Measurements from ENCODE around the gene ACAT1.

DNA sequence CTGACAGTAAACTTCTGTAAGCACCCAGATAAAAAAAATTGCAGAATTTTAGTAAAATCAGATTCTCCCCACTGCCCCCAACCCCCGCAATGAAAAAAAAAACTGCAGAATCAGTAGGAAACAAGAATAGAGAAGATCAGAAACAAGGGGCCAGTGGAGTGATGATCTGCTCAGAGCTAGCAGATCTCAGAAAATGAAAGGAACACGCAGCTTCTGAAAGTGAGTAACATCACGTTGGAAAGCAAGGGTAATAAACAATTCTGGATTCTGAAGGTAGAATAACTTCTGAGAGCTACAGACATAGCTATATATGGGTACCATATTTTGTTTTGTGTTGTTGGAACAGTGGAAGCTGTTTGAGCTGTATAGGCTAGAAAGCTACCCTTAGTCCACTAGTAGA is 23.2 kb downstream of the ACAT1 start:
- no peak for TF ChIP-seq POLR2A (IDR thresholded peaks at IDR 0.05)
- TF ChIP-seq, protein P1, sequence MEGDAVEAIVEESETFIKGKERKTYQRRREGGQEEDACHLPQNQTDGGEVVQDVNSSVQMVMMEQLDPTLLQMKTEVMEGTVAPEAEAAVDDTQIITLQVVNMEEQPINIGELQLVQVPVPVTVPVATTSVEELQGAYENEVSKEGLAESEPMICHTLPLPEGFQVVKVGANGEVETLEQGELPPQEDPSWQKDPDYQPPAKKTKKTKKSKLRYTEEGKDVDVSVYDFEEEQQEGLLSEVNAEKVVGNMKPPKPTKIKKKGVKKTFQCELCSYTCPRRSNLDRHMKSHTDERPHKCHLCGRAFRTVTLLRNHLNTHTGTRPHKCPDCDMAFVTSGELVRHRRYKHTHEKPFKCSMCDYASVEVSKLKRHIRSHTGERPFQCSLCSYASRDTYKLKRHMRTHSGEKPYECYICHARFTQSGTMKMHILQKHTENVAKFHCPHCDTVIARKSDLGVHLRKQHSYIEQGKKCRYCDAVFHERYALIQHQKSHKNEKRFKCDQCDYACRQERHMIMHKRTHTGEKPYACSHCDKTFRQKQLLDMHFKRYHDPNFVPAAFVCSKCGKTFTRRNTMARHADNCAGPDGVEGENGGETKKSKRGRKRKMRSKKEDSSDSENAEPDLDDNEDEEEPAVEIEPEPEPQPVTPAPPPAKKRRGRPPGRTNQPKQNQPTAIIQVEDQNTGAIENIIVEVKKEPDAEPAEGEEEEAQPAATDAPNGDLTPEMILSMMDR (IDR thresholded peaks at IDR 0.05): no peak

All from heart left ventricle (tissue), 13 donors.